Measurements from ENCODE around the gene NFS1.

DNA sequence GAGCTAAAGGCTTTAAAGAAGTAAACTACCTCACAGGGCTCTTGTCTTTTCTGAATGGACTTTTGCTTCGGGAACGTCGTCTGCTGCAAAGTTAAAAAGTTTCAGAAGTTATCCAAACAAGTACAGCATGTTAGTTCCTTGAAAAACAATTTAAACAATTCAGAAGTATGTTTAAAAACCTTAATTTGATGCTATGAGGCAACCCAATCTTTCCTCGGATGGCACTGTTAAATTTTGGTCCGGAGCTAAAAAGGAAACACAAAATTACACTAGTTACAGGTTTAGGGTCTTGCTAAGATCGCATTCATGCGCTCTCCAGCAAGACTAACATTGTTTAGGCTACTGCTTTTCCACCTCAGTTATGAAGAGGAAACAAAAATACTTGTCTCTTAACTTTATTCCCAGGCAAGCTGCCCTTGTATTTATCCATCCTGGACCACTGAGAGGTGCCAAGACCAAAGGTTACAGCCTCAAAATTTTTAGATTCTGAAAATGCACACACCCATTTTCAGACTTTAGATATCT is 30.2 kb upstream of the NFS1 start:
- no peak for TF ChIP-seq TAF1 (conservative IDR thresholded peaks at IDR 0.05)
- TF ChIP-seq, protein P1, sequence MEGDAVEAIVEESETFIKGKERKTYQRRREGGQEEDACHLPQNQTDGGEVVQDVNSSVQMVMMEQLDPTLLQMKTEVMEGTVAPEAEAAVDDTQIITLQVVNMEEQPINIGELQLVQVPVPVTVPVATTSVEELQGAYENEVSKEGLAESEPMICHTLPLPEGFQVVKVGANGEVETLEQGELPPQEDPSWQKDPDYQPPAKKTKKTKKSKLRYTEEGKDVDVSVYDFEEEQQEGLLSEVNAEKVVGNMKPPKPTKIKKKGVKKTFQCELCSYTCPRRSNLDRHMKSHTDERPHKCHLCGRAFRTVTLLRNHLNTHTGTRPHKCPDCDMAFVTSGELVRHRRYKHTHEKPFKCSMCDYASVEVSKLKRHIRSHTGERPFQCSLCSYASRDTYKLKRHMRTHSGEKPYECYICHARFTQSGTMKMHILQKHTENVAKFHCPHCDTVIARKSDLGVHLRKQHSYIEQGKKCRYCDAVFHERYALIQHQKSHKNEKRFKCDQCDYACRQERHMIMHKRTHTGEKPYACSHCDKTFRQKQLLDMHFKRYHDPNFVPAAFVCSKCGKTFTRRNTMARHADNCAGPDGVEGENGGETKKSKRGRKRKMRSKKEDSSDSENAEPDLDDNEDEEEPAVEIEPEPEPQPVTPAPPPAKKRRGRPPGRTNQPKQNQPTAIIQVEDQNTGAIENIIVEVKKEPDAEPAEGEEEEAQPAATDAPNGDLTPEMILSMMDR (IDR thresholded peaks at IDR 0.05; ENCODE audit: low read depth, low read length, missing input control), result no peak
- TF ChIP-seq SP1 (IDR thresholded peaks at IDR 0.05), result no peak
- no peak for TF ChIP-seq EGR1 (IDR thresholded peaks at IDR 0.05; ENCODE audit: low read depth in 2 of 2)
- no peak for TF ChIP-seq JUND (IDR thresholded peaks at IDR 0.05)

Measured in liver (tissue), 3 donors.